ENCODE measurements around the gene EPM2AIP1. TPM values are rescaled to one million over a fixed set of nuclear protein-coding genes. Genes with fewer than 3 reads are reported as not detected.
"Not testable (repeated sequence)": the region's sequence is repeated elsewhere in the genome, so short reads cannot be mapped to it uniquely, and the experiment has no call there.

The EPM2AIP1 gene
- total and polyA plus RNA-seq, 2 donors: 11.3 to 22.6 TPM

DNA sequence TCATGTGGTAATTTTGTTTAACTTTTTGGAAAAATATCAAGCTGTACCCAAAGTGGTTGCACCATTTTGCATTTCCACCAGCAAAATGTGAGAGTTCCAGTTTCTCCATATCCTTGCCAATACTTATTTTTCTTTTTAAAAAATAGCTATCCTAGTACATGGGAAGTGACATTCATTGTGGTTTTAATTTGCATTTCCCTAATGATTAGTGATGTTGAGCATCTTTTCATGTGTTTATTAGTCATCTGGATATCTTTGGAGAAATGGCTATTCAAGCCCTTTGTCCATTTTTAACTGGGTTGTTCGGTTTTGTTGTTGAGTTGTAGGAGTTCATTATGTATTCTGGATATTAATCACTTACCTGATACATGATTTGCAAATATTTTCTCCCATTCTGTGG is 28.6 kb downstream of the EPM2AIP1 start:
- Histone ChIP-seq H3K4me3 (ENCODE audit: low read length in 2 of 2) (no peak overlapping the region), H3K27me3 (ENCODE audit: control insufficient read depth in 2 of 2, insufficient read depth in 1 of 2, low read length in 1 of 2) (no peaks in the 10 kb centered on the region), H3K4me1 (ENCODE audit: control insufficient read depth in 2 of 2, insufficient read depth in 2 of 2, low read length in 2 of 2) (peaks cover 2% of the 10 kb centered on the region in 2 donors), H3K27ac (ENCODE audit: low read depth in 1 of 2, low read length in 1 of 2) (no peak overlapping the region), H3K9me3 (ENCODE audit: control insufficient read depth in 2 of 2, insufficient read depth in 1 of 2, low read length in 1 of 2) (no peaks in the 10 kb centered on the region), H3K36me3 (ENCODE audit: control insufficient read depth in 2 of 2, insufficient read depth in 2 of 2, low read length in 1 of 2) (no peaks in the 10 kb centered on the region)
- WGBS: 100% methylated on average over 1 of the region's 1 CpG
- DNase-seq (ENCODE audit: low read depth in 6 of 9, low spot score in 9 of 9): no peak

GRCh38 chr3:36963008-36963407 is 29.9 kb downstream of the EPM2AIP1 start:
- not testable (repeated sequence) for H3K4me1 ChIP-seq (ENCODE audit: control insufficient read depth in 2 of 2, insufficient read depth in 2 of 2, low read length in 2 of 2); H3K4me3 ChIP-seq (ENCODE audit: low read length in 2 of 2); H3K36me3 ChIP-seq (ENCODE audit: control insufficient read depth in 2 of 2, insufficient read depth in 2 of 2, low read length in 1 of 2); H3K9me3 ChIP-seq (ENCODE audit: control insufficient read depth in 2 of 2, insufficient read depth in 1 of 2, low read length in 1 of 2); H3K27me3 ChIP-seq (ENCODE audit: control insufficient read depth in 2 of 2, insufficient read depth in 1 of 2, low read length in 1 of 2); H3K27ac ChIP-seq (ENCODE audit: low read depth in 1 of 2, low read length in 1 of 2); DNase-seq (ENCODE audit: low read depth in 6 of 9, low spot score in 9 of 9)
- 97% methylated on average over 7 of the region's 7 CpGs for WGBS

- Histone ChIP-seq H3K36me3 (ENCODE audit: control insufficient read depth in 2 of 2, insufficient read depth in 2 of 2, low read length in 1 of 2) (no peaks in the 10 kb centered on the region), H3K9me3 (ENCODE audit: control insufficient read depth in 2 of 2, insufficient read depth in 1 of 2, low read length in 1 of 2) (no peaks in the 10 kb centered on the region), H3K4me3 (ENCODE audit: low read length in 2 of 2) (no peak overlapping the region), H3K27ac (ENCODE audit: low read depth in 1 of 2, low read length in 1 of 2) (no peak overlapping the region), H3K4me1 (ENCODE audit: control insufficient read depth in 2 of 2, insufficient read depth in 2 of 2, low read length in 2 of 2) (peaks cover 0 to 12% of the 10 kb centered on the region in 2 donors), H3K27me3 (ENCODE audit: control insufficient read depth in 2 of 2, insufficient read depth in 1 of 2, low read length in 1 of 2) (no peaks in the 10 kb centered on the region)
- no peak for DNase-seq (ENCODE audit: low read depth in 6 of 9, low spot score in 9 of 9)
- 96% methylated on average over 4 of the region's 4 CpGs for WGBS
These were observed 32.4 kb downstream of the EPM2AIP1 start for GRCh38 chr3:36960502-36960901.

DNA sequence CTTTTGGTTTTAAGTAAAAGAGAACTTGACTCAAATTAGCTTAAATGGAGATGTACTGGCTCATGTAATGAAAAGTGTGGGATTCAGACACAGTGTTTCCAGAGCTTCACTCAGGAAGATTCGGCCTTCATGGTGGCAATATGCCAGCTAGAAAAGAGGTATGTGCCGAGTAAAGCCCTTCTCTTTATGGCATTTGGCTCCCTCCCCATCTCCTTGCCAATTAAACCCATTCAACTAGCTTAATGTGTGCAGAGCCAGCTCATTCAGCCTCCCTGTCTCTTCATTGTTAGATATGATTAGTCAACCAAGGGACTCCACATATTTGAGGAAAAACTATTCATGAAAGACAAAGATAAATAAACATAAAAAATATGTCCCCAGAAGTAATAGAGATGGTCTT is 33.1 kb downstream of the EPM2AIP1 start:
- Histone ChIP-seq H3K36me3 (ENCODE audit: control insufficient read depth in 2 of 2, insufficient read depth in 2 of 2, low read length in 1 of 2) (no peaks in the 10 kb centered on the region), H3K4me3 (ENCODE audit: low read length in 2 of 2) (no peak overlapping the region), H3K27ac (ENCODE audit: low read depth in 1 of 2, low read length in 1 of 2) (no peak overlapping the region), H3K27me3 (ENCODE audit: control insufficient read depth in 2 of 2, insufficient read depth in 1 of 2, low read length in 1 of 2) (no peaks in the 10 kb centered on the region), H3K4me1 (ENCODE audit: control insufficient read depth in 2 of 2, insufficient read depth in 2 of 2, low read length in 2 of 2) (peaks cover 0 to 12% of the 10 kb centered on the region in 2 donors), H3K9me3 (ENCODE audit: control insufficient read depth in 2 of 2, insufficient read depth in 1 of 2, low read length in 1 of 2) (no peaks in the 10 kb centered on the region)
- WGBS: 98% methylated on average over 2 of the region's 2 CpGs
- DNase-seq (ENCODE audit: low read depth in 6 of 9, low spot score in 9 of 9): no peak

DNA sequence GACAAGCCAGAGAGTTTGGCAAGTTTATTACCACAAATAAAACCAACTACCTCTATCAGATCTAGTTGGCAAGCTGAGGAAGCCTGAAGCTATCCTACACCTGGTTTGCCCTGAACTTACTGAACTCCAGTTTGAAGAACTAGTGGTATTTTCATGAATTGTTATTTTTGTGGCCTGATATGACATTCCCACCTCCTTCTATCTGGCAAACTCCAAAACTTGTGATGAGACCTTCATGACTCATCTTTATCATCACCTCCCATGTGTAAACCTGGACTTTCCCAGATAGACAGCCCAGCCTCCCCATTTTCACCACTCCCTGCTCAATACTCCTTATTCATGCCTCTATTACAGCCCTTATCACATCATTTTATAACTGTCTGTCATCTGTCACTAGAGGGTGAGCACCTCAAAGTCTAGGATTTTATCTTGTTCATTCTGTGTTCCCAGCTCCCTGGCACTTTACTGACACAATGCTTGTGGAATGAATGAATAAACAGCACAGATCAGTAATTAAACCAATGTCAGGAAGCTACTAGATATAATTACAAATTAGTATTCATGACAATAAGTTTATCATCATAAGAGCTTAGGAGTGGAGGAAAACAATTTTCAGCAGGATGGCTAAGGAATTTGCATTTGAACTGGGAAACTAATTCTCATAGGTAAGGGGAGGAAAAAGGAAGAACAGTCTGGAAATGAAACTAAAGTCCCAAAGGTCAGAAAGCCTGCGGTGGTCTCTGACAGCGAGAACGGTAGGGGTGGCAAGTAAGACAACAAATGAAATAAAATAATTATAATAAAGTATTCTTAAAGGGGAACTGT is 34.9 kb downstream of the EPM2AIP1 start:
- DNase-seq (ENCODE audit: low read depth in 6 of 9, low spot score in 9 of 9): no peak
- H3K27me3 ChIP-seq (ENCODE audit: control insufficient read depth in 2 of 2, insufficient read depth in 1 of 2, low read length in 1 of 2): no peaks in the 10 kb centered on the region
- H3K4me1 ChIP-seq (ENCODE audit: control insufficient read depth in 2 of 2, insufficient read depth in 2 of 2, low read length in 2 of 2): peaks cover 0 to 12% of the 10 kb centered on the region in 2 donors
- WGBS: 79% methylated on average over 3 of the region's 3 CpGs
- no peaks in the 10 kb centered on the region for H3K36me3 ChIP-seq (ENCODE audit: control insufficient read depth in 2 of 2, insufficient read depth in 2 of 2, low read length in 1 of 2)
- H3K4me3 ChIP-seq (ENCODE audit: low read length in 2 of 2): no peak overlapping the region
- H3K27ac ChIP-seq (ENCODE audit: low read depth in 1 of 2, low read length in 1 of 2): no peak overlapping the region
- H3K9me3 ChIP-seq (ENCODE audit: control insufficient read depth in 2 of 2, insufficient read depth in 1 of 2, low read length in 1 of 2): no peaks in the 10 kb centered on the region

DNA sequence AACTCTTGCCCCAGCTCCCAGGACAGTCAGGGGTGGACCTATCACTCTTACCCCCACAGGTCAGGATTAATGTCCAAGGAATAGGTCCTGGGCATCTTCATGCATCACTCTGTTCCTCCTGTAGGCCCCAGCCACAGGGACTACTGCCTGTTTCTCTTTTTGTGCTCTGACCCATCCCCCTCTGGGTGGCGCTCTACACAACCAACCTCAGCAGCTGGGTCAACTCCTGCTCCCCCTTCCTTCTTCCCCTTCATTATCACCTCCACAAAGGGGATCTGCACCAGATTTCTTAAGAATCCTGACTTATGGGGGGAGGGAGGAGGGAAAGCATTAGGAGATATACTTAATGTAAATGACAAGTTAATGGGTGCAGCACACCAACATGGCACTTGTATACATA is 35.9 kb downstream of the EPM2AIP1 start:
- H3K4me1 ChIP-seq (ENCODE audit: control insufficient read depth in 2 of 2, insufficient read depth in 2 of 2, low read length in 2 of 2): peaks cover 0 to 12% of the 10 kb centered on the region in 2 donors
- WGBS: 96% methylated on average over 1 of the region's 1 CpG
- no peaks in the 10 kb centered on the region for H3K9me3 ChIP-seq (ENCODE audit: control insufficient read depth in 2 of 2, insufficient read depth in 1 of 2, low read length in 1 of 2)
- no peaks in the 10 kb centered on the region for H3K27me3 ChIP-seq (ENCODE audit: control insufficient read depth in 2 of 2, insufficient read depth in 1 of 2, low read length in 1 of 2)
- H3K4me3 ChIP-seq (ENCODE audit: low read length in 2 of 2): no peak overlapping the region
- no peak for DNase-seq (ENCODE audit: low read depth in 6 of 9, low spot score in 9 of 9)
- no peak overlapping the region for H3K27ac ChIP-seq (ENCODE audit: low read depth in 1 of 2, low read length in 1 of 2)
- no peaks in the 10 kb centered on the region for H3K36me3 ChIP-seq (ENCODE audit: control insufficient read depth in 2 of 2, insufficient read depth in 2 of 2, low read length in 1 of 2)

- WGBS: 90% methylated on average over 3 of the region's 3 CpGs
- no peaks in the 10 kb centered on the region for H3K9me3 ChIP-seq (ENCODE audit: control insufficient read depth in 2 of 2, insufficient read depth in 1 of 2, low read length in 1 of 2)
These were observed 36.8 kb downstream of the EPM2AIP1 start for GRCh38 chr3:36956155-36956554.

GRCh38 chr3:36954452-36955134 is 38.3 kb downstream of the EPM2AIP1 start:
- H3K4me1 ChIP-seq (ENCODE audit: control insufficient read depth in 2 of 2, insufficient read depth in 2 of 2, low read length in 2 of 2): peaks cover 0 to 12% of the 10 kb centered on the region in 2 donors
- H3K36me3 ChIP-seq (ENCODE audit: control insufficient read depth in 2 of 2, insufficient read depth in 2 of 2, low read length in 1 of 2): no peaks in the 10 kb centered on the region
- DNase-seq (ENCODE audit: low read depth in 6 of 9, low spot score in 9 of 9): no peak
- no peak overlapping the region for H3K4me3 ChIP-seq (ENCODE audit: low read length in 2 of 2)
- no peaks in the 10 kb centered on the region for H3K9me3 ChIP-seq (ENCODE audit: control insufficient read depth in 2 of 2, insufficient read depth in 1 of 2, low read length in 1 of 2)
- H3K27me3 ChIP-seq (ENCODE audit: control insufficient read depth in 2 of 2, insufficient read depth in 1 of 2, low read length in 1 of 2): no peaks in the 10 kb centered on the region
- H3K27ac ChIP-seq (ENCODE audit: low read depth in 1 of 2, low read length in 1 of 2): no peak overlapping the region

More at GRCh38 chr3:36956155-36956554, 36.8 kb downstream of the EPM2AIP1 start:
- H3K36me3 ChIP-seq (ENCODE audit: control insufficient read depth in 2 of 2, insufficient read depth in 2 of 2, low read length in 1 of 2): no peaks in the 10 kb centered on the region
- H3K4me1 ChIP-seq (ENCODE audit: control insufficient read depth in 2 of 2, insufficient read depth in 2 of 2, low read length in 2 of 2): peaks cover 0 to 12% of the 10 kb centered on the region in 2 donors
- DNase-seq (ENCODE audit: low read depth in 6 of 9, low spot score in 9 of 9): no peak
- no peak overlapping the region for H3K27ac ChIP-seq (ENCODE audit: low read depth in 1 of 2, low read length in 1 of 2)
- H3K27me3 ChIP-seq (ENCODE audit: control insufficient read depth in 2 of 2, insufficient read depth in 1 of 2, low read length in 1 of 2): no peaks in the 10 kb centered on the region
- H3K4me3 ChIP-seq (ENCODE audit: low read length in 2 of 2): no peak overlapping the region

DNA sequence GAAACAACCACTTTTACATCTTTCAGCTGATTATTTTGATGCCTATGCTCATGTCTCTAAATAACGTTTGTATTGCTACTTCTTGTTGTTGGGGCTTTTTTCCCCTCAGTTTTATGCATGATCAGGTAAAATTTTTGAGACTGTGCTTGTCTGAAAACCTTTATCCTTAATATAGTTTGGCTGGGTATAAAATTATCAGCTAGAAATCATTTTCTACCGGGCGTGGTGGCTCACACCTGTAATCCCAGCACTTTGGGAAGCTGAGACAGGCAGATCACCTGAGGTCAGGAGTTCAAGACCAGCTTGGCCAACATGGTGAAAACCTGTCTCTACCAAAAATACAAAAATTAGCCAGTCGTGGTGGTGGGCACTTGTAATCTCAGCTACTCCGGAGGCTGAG is 45.1 kb downstream of the EPM2AIP1 start:
- DNase-seq (ENCODE audit: low read depth in 6 of 9, low spot score in 9 of 9); H3K4me3 ChIP-seq (ENCODE audit: low read length in 2 of 2); H3K27ac ChIP-seq (ENCODE audit: low read depth in 1 of 2, low read length in 1 of 2); H3K27me3 ChIP-seq (ENCODE audit: control insufficient read depth in 2 of 2, insufficient read depth in 1 of 2, low read length in 1 of 2); H3K36me3 ChIP-seq (ENCODE audit: control insufficient read depth in 2 of 2, insufficient read depth in 2 of 2, low read length in 1 of 2): not testable (repeated sequence)
- peaks cover 0 to 29% of the 10 kb centered on the region in 2 donors for H3K9me3 ChIP-seq (ENCODE audit: control insufficient read depth in 2 of 2, insufficient read depth in 1 of 2, low read length in 1 of 2)
- 99% methylated on average over 5 of the region's 5 CpGs for WGBS
- peaks cover 2 to 13% of the 10 kb centered on the region in 2 donors for H3K4me1 ChIP-seq (ENCODE audit: control insufficient read depth in 2 of 2, insufficient read depth in 2 of 2, low read length in 2 of 2)

All from thymus (tissue), 11 donors.